ENCODE measurements around the gene CSTF2. TPM values are rescaled to one million over a fixed set of nuclear protein-coding genes. Genes with fewer than 3 reads are reported as not detected.

The CSTF2 gene
- total and polyA plus RNA-seq, 9 of the 15 experiments (the other 6 are each of a cell fraction or from before 2014, with no cell fraction given), result 11.6 to 57.9 (median 46.4) TPM

GRCh38 chrX:100850317-100850716 is 30.1 kb downstream of the CSTF2 start:
- FAIRE-seq, result no peak
- POLR2A ChIA-PET, result no interaction called here
- 0% methylated on average over 4 of the region's 4 CpGs for WGBS (ENCODE audit: insufficient coverage, low coverage, missing lambda C conversion rate)

DNA sequence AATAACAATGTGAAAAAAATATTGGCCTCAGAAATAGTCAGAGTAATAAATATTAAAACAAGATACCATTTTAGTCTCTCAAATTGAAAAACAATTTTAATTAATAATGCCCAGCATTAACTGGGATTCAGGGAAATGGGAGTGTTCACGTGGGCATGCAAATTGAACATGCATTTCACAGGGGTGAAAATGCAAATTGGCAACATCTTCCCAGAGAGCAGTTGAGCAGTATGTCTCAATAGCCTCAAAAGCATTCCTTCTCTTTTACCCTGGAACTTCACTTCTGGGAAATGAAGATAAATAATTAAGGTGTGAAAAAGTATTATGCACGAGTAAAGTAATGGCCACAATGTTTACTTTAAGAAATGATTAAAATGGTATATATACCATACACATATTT is 32.6 kb downstream of the CSTF2 start:
- POLR2A ChIA-PET, result no interaction called here

More at GRCh38 chrX:100850317-100850716, 30.1 kb downstream of the CSTF2 start:
- TF ChIP-seq RAD21 (CRISPR knock-in tag; conservative IDR thresholded peaks at IDR 0.05 in 1 of 2, IDR thresholded peaks at IDR 0.05 in 1 of 2) (peak in 1 of 2 experiments; percentile 22; a peak in 2 of 4 replicates), ILK (tag; IDR thresholded peaks at IDR 0.05; ENCODE audit: borderline replicate concordance, low read depth) (no peak), L3MBTL2 (IDR thresholded peaks at IDR 0.05) (no peak)
- ATAC-seq, result peak; percentile 55; the same call in 2 of the 3 replicates
- Histone ChIP-seq H3K79me2 (ENCODE audit: control insufficient read depth, insufficient read depth, low read length) (no peaks in the 10 kb centered on the region), H3K4me2 (ENCODE audit: insufficient read depth, low read length) (no peak overlapping the region), H3K4me3 (no peak overlapping the region), H2AFZ (ENCODE audit: low read depth, low read length) (no peak overlapping the region), H3K9me3 (replicated peaks; ENCODE audit: control insufficient read depth, insufficient read depth, low read depth, low read length) (no peaks in the 10 kb centered on the region), H3K9ac (ENCODE audit: insufficient read depth in 1 of 2, low read depth in 2 of 2, low read length in 2 of 2) (no peak overlapping the region), H3K9me1 (ENCODE audit: control insufficient read depth, insufficient read depth, low read length) (no peaks in the 10 kb centered on the region), H4K20me1 (replicated peaks; ENCODE audit: control insufficient read depth, insufficient read depth, low read length) (no peaks in the 10 kb centered on the region), H3K27me3 (ENCODE audit: control insufficient read depth in 2 of 2, insufficient read depth in 2 of 2, low read length in 2 of 2) (no peaks in the 10 kb centered on the region), H3K4me1 (replicated peaks in 1 of 2; ENCODE audit: control insufficient read depth in 2 of 2, insufficient read depth in 2 of 2, low read length in 2 of 2) (no peaks in the 10 kb centered on the region), H3K27ac (ENCODE audit: extremely low read depth, low read depth, low read length) (no peak overlapping the region), H3K36me3 (ENCODE audit: control insufficient read depth, insufficient read depth, low read length) (no peaks in the 10 kb centered on the region)
- DNase-seq (ENCODE audit: extremely low read depth in 1 of 4, low spot score in 3 of 4), result peak in 2 of 4 experiments; percentile 2 to 8
- BruUV-seq (replicated peaks), result no TSS peak
- intact Hi-C loops (cut with micrococcal nuclease), result no loop called here
- CTCF ChIA-PET (ENCODE audit: low intra/inter-chr PET ratio), result no interaction called here
- in situ Hi-C loops (cut with MboI), result no loop called here

More for the DNA sequence above, 32.6 kb downstream of the CSTF2 start:
- in situ Hi-C loops (cut with MboI) (no loop called here), intact Hi-C loops (cut with micrococcal nuclease) (no loop called here)
- FAIRE-seq (no peak), DNase-seq (ENCODE audit: extremely low read depth in 1 of 4, low spot score in 3 of 4) (no peak), ATAC-seq (no peak)
- no peaks in the 10 kb centered on the region for H3K9me3 ChIP-seq (replicated peaks; ENCODE audit: control insufficient read depth, insufficient read depth, low read depth, low read length)
- no peak overlapping the region for H3K4me2 ChIP-seq (ENCODE audit: insufficient read depth, low read length)
- H3K36me3 ChIP-seq (ENCODE audit: control insufficient read depth, insufficient read depth, low read length), result no peaks in the 10 kb centered on the region
- H3K9ac ChIP-seq (ENCODE audit: insufficient read depth in 1 of 2, low read depth in 2 of 2, low read length in 2 of 2), result no peak overlapping the region
- H3K27me3 ChIP-seq (ENCODE audit: control insufficient read depth in 2 of 2, insufficient read depth in 2 of 2, low read length in 2 of 2), result no peaks in the 10 kb centered on the region
- TF ChIP-seq, protein P1, sequence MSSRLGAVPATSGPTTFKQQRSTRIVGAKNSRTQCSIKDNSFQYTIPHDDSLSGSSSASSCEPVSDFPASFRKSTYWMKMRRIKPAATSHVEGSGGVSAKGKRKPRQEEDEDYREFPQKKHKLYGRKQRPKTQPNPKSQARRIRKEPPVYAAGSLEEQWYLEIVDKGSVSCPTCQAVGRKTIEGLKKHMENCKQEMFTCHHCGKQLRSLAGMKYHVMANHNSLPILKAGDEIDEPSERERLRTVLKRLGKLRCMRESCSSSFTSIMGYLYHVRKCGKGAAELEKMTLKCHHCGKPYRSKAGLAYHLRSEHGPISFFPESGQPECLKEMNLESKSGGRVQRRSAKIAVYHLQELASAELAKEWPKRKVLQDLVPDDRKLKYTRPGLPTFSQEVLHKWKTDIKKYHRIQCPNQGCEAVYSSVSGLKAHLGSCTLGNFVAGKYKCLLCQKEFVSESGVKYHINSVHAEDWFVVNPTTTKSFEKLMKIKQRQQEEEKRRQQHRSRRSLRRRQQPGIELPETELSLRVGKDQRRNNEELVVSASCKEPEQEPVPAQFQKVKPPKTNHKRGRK (tag; IDR thresholded peaks at IDR 0.05), result peak; percentile 66; the same call in 1 of the 2 replicates
- no peak for TF ChIP-seq ZNF398 (CRISPR knock-in tag; IDR thresholded peaks at IDR 0.05)
- CTCF ChIA-PET (ENCODE audit: low intra/inter-chr PET ratio), result no interaction called here
- no TSS peak for BruUV-seq (replicated peaks)
- H3K4me1 ChIP-seq (replicated peaks in 1 of 2; ENCODE audit: control insufficient read depth in 2 of 2, insufficient read depth in 2 of 2, low read length in 2 of 2), result no peaks in the 10 kb centered on the region
- H3K9me1 ChIP-seq (ENCODE audit: control insufficient read depth, insufficient read depth, low read length), result no peaks in the 10 kb centered on the region
- H4K20me1 ChIP-seq (replicated peaks; ENCODE audit: control insufficient read depth, insufficient read depth, low read length), result no peaks in the 10 kb centered on the region
- WGBS (ENCODE audit: insufficient coverage, low coverage, missing lambda C conversion rate), result 0% methylated on average over 2 of the region's 2 CpGs
- no peak overlapping the region for H3K27ac ChIP-seq (ENCODE audit: extremely low read depth, low read depth, low read length)
- no peak overlapping the region for H3K4me3 ChIP-seq
- H2AFZ ChIP-seq (ENCODE audit: low read depth, low read length), result no peak overlapping the region
- H3K79me2 ChIP-seq (ENCODE audit: control insufficient read depth, insufficient read depth, low read length), result no peaks in the 10 kb centered on the region
